ENCODE data around the gene ZNF423. TPM values are rescaled to one million over a fixed set of nuclear protein-coding genes. Genes with fewer than 3 reads are reported as not detected.

Gene ZNF423
- total RNA-seq, 1 donor from 2014 or later: 49.8 TPM

DNA sequence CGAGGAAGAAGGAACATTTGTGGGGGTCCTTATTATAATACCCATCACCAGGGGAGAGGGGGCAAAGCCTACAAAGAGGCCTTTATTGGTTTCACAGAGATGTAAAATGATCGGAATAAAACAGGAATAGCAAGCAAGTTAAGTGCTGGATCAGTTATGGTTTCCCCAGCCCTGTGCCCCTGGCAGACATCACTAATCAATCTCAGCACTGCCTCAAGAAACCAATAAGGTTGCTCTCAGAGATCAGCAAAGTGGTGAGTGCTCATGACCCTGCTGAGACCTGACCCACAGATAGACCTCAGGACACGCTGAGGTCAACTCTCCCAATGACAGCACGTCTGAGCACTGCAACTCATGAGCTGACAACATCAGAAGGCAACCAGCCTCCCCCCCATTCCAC, 66.3 kb downstream of the ZNF423 start:
- H3K27ac Mint-ChIP-seq: no peak overlapping the region
- no peak overlapping the region for H3K4me3 Mint-ChIP-seq (ENCODE audit: low read depth)
- no peak for DNase-seq (ENCODE audit: low spot score, unreplicated experiment)
- TF ChIP-seq, protein P1, sequence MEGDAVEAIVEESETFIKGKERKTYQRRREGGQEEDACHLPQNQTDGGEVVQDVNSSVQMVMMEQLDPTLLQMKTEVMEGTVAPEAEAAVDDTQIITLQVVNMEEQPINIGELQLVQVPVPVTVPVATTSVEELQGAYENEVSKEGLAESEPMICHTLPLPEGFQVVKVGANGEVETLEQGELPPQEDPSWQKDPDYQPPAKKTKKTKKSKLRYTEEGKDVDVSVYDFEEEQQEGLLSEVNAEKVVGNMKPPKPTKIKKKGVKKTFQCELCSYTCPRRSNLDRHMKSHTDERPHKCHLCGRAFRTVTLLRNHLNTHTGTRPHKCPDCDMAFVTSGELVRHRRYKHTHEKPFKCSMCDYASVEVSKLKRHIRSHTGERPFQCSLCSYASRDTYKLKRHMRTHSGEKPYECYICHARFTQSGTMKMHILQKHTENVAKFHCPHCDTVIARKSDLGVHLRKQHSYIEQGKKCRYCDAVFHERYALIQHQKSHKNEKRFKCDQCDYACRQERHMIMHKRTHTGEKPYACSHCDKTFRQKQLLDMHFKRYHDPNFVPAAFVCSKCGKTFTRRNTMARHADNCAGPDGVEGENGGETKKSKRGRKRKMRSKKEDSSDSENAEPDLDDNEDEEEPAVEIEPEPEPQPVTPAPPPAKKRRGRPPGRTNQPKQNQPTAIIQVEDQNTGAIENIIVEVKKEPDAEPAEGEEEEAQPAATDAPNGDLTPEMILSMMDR (IDR thresholded peaks at IDR 0.05; ENCODE audit: unreplicated experiment): no peak
- peaks cover 3% of the 10 kb centered on the region for H3K36me3 Mint-ChIP-seq (ENCODE audit: insufficient read depth)
- no peaks in the 10 kb centered on the region for H3K9me3 Mint-ChIP-seq (ENCODE audit: low read depth)
- H3K4me1 Mint-ChIP-seq (ENCODE audit: low read depth): peaks cover 9% of the 10 kb centered on the region
- no peaks in the 10 kb centered on the region for H3K27me3 Mint-ChIP-seq

DNA sequence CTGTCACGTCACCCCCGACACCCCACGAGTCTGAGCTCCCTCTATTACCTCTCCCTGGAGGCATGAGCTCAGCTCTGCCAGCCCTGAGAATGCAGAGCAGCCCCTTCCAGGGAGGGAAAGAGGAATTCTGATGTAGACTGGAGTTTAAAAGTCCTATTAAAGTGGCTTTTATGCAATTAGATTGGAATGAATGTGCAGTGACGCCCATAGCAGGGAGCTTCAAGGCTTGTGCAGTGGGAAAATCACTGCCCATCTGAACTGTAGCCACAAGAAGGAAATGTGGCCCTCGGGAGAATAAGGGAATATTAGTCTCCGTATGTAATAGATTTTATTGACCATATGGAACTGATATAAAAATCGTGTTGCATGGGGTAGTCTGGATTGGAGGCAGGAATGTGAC, 66.9 kb downstream of the ZNF423 start:
- Mint-ChIP-seq H3K27ac (no peak overlapping the region), H3K4me1 (ENCODE audit: low read depth) (peaks cover 5% of the 10 kb centered on the region), H3K4me3 (ENCODE audit: low read depth) (no peak overlapping the region), H3K27me3 (no peaks in the 10 kb centered on the region), H3K36me3 (ENCODE audit: insufficient read depth) (peaks cover 4% of the 10 kb centered on the region), H3K9me3 (ENCODE audit: low read depth) (no peaks in the 10 kb centered on the region)
- no peak for DNase-seq (ENCODE audit: low spot score, unreplicated experiment)
- TF ChIP-seq, protein P1 (IDR thresholded peaks at IDR 0.05; ENCODE audit: unreplicated experiment): no peak

DNA sequence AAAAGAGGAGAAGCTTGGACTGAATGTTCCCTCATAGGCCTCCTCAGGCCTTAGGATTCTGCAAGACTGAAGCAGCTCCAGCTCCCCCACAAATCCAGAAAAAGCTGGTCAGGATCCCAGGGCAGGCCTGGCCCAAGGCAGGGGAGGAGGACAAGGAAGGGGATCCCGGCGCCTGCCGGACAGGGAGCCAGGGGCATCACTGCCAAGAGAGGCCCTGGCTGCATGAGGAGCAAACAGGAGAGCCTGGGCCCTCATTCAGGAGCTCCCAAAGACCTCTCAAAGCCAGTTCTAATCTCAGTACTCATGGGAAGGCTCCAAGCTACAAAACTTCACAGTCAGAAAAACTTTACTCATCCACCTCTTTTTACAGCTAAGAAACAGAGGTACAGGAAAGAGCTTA, 67.3 kb downstream of the ZNF423 start:
- H3K27ac Mint-ChIP-seq: no peak overlapping the region
- no peaks in the 10 kb centered on the region for H3K9me3 Mint-ChIP-seq (ENCODE audit: low read depth)
- peaks cover 5% of the 10 kb centered on the region for H3K36me3 Mint-ChIP-seq (ENCODE audit: insufficient read depth)
- TF ChIP-seq, protein P1 (IDR thresholded peaks at IDR 0.05; ENCODE audit: unreplicated experiment): no peak
- no peak for DNase-seq (ENCODE audit: low spot score, unreplicated experiment)
- no peaks in the 10 kb centered on the region for H3K27me3 Mint-ChIP-seq
- H3K4me3 Mint-ChIP-seq (ENCODE audit: low read depth): no peak overlapping the region
- peaks cover 5% of the 10 kb centered on the region for H3K4me1 Mint-ChIP-seq (ENCODE audit: low read depth)

DNA sequence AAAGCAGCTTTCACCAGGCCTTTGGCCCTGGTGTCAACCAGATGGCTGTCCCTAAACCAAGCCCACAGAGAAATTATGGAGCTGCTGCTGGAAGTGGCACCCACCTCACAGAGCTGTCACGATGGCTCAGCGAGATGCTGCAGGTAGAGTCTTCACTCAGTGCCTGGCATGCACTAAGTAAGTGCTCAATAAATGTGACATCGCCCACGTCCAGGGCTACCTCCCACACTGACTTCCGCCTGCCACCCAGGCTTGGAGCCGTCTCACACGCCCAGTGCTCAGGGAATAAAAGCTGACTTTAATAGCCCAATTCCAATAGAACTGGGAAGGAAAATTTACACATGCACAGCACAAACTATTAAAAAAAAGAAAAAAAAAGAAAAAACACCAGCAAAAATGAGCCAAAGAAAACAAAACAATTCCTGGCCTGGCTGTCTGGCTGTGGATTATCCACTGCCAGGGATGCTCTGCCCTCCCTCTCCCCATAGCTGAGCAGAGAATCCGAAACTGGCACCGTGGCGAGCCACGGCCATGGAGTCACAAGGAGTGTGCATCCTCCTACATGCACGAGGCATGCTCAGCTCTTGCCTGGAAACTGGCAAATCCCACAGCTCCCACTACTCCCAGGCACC, 68.9 kb downstream of the ZNF423 start:
- no peaks in the 10 kb centered on the region for H3K27me3 Mint-ChIP-seq
- TF ChIP-seq, protein P1 (IDR thresholded peaks at IDR 0.05; ENCODE audit: unreplicated experiment): no peak
- H3K36me3 Mint-ChIP-seq (ENCODE audit: insufficient read depth): peaks cover 5% of the 10 kb centered on the region
- H3K27ac Mint-ChIP-seq: peak overlapping the region; percentile 49
- peaks cover 4% of the 10 kb centered on the region for H3K4me1 Mint-ChIP-seq (ENCODE audit: low read depth)
- DNase-seq (ENCODE audit: low spot score, unreplicated experiment): no peak
- H3K4me3 Mint-ChIP-seq (ENCODE audit: low read depth): no peak overlapping the region
- H3K9me3 Mint-ChIP-seq (ENCODE audit: low read depth): no peaks in the 10 kb centered on the region

DNA sequence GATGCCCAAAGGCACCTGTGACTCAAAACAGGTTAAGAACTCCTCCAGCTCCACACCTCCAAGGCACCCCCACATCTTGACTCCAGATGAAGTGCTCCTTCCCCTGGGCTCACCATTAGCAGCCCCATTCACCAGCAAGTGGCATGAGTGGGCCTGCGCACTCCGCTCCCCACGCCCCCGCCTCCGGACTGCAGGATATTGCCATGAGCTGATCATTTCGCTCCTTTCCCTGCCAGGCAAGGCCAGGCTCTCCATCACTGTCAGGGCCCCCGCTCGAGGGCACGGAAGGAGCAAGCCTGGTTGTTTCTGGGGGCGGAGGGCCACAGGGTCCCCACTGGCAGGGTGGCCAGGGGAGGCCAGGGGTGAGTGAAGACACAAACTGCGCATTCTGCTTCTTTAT, 69.9 kb downstream of the ZNF423 start:
- Mint-ChIP-seq H3K36me3 (ENCODE audit: insufficient read depth) (peaks cover 6% of the 10 kb centered on the region), H3K27ac (no peak overlapping the region), H3K4me1 (ENCODE audit: low read depth) (peaks cover 3% of the 10 kb centered on the region), H3K4me3 (ENCODE audit: low read depth) (no peak overlapping the region), H3K27me3 (no peaks in the 10 kb centered on the region), H3K9me3 (ENCODE audit: low read depth) (no peaks in the 10 kb centered on the region)
- TF ChIP-seq, protein P1 (IDR thresholded peaks at IDR 0.05; ENCODE audit: unreplicated experiment): no peak
- DNase-seq (ENCODE audit: low spot score, unreplicated experiment): no peak
